ENCODE results near the gene DIAPH1.

- TF ChIP-seq CTCF (IDR thresholded peaks at IDR 0.05) = no peak
- no peak for TF ChIP-seq POLR2A (IDR thresholded peaks at IDR 0.05)
Measured at GRCh38 chr5:141534492-141535213, 84.1 kb downstream of the DIAPH1 start.
